Measurements from ENCODE around the gene FYN. TPM values are rescaled to one million over a fixed set of nuclear protein-coding genes. Genes with fewer than 3 reads are reported as not detected.

The FYN gene
- polyA plus RNA-seq, 2 of the 4 experiments (the other 2 are of a cell fraction) = 3.5 to 3.7 TPM

- POLR2A ChIA-PET = no interaction called here
- no peak for ATAC-seq
- Histone ChIP-seq H3K4me2 (no peak overlapping the region), H3K27ac (no peak overlapping the region), H3K9me3 (peaks cover 3% of the 10 kb centered on the region; the same call in 1 of the 3 replicates), H3K4me3 (no peak overlapping the region), H3K4me1 (no peaks in the 10 kb centered on the region)
- TF ChIP-seq RFX5 (IDR thresholded peaks at IDR 0.05) (no peak), POLR2AphosphoS2 (conservative IDR thresholded peaks at IDR 0.05; ENCODE audit: low read length) (no peak), EP300 (IDR thresholded peaks at IDR 0.05) (no peak), HOXA7 (CRISPR knock-in tag; IDR thresholded peaks at IDR 0.05) (no peak), ELK1 (IDR thresholded peaks at IDR 0.05; ENCODE audit: low read depth, low read length) (no peak), HOXB13 (CRISPR knock-in tag; IDR thresholded peaks at IDR 0.05; ENCODE audit: low read depth) (no peak), ZNF302 (CRISPR knock-in tag; IDR thresholded peaks at IDR 0.05) (no peak), MYC (IDR thresholded peaks at IDR 0.05; ENCODE audit: borderline replicate concordance, low read length) (no peak), USF2 (IDR thresholded peaks at IDR 0.05) (no peak), BCL3 (IDR thresholded peaks at IDR 0.05) (no peak), NFE2L2 (conservative IDR thresholded peaks at IDR 0.05; ENCODE audit: low read length) (no peak), HOXB5 (CRISPR knock-in tag; IDR thresholded peaks at IDR 0.05) (no peak), POLR2A (IDR thresholded peaks at IDR 0.05; ENCODE audit: low read length) (no peak), HES2 (IDR thresholded peaks at IDR 0.05) (no peak), ZSCAN20 (CRISPR knock-in tag; IDR thresholded peaks at IDR 0.05) (no peak), HDAC2 (IDR thresholded peaks at IDR 0.05) (no peak), BHLHE40 (IDR thresholded peaks at IDR 0.05; ENCODE audit: low read depth, low read length) (no peak), ZC3H11A (IDR thresholded peaks at IDR 0.05) (no peak), MAZ (IDR thresholded peaks at IDR 0.05; ENCODE audit: borderline replicate concordance, low read depth, low read length) (no peak)
- WGBS (ENCODE audit: missing lambda C conversion rate) = 47% methylated on average over 7 of the region's 7 CpGs
- CTCF ChIA-PET = no interaction called here
- FAIRE-seq = no peak
- no peak for DNase-seq (ENCODE audit: low read depth in 1 of 2, low spot score in 1 of 2)
Measured at GRCh38 chr6:111732390-111732789, 140.9 kb downstream of the FYN start.

GRCh38 chr6:111731456-111732195 lies 141.6 kb downstream of the FYN start:
- no peak for FAIRE-seq

More at GRCh38 chr6:111731456-111732195, 141.6 kb downstream of the FYN start:
- WGBS (ENCODE audit: missing lambda C conversion rate) = 32% methylated on average over 6 of the region's 6 CpGs
- Histone ChIP-seq H3K27ac (no peak overlapping the region), H3K9me3 (peaks cover 3% of the 10 kb centered on the region; the same call in 1 of the 3 replicates), H3K4me3 (no peak overlapping the region), H3K4me2 (no peak overlapping the region), H3K4me1 (no peaks in the 10 kb centered on the region)
- TF ChIP-seq POLR2A (IDR thresholded peaks at IDR 0.05; ENCODE audit: low read length) (no peak), HMGXB4 (CRISPR knock-in tag; IDR thresholded peaks at IDR 0.05; ENCODE audit: borderline replicate concordance) (no peak), ZSCAN20 (CRISPR knock-in tag; IDR thresholded peaks at IDR 0.05) (no peak), CHD2 (IDR thresholded peaks at IDR 0.05; ENCODE audit: low read length, partially characterized antibody) (no peak), CBX8 (IDR thresholded peaks at IDR 0.05) (no peak)
- DNase-seq (ENCODE audit: low read depth in 1 of 2, low spot score in 1 of 2) (no peak), ATAC-seq (no peak)
- POLR2A ChIA-PET = no interaction called here
- CTCF ChIA-PET = no interaction called here
